Mucosa of rectum (tissue), 2 donors: ENCODE results near the gene ADAMTS3.

Source experiments
- H3K27ac ChIP-seq, 2 donors: one replicate each; pipeline ENCODE4 v1.7.0; 2013; ENCODE audit warnings: inconsistent platforms in 2 of 2, low read depth in 2 of 2, low read length in 2 of 2
- H3K27me3 ChIP-seq, 2 donors: one replicate each; pipeline ENCODE4 v1.7.0; 2013; ENCODE audit warnings: low read length in 2 of 2; ENCODE audit not compliant: control insufficient read depth in 2 of 2, insufficient read depth in 2 of 2
- H3K36me3 ChIP-seq, 2 donors: one replicate each; pipeline ENCODE4 v1.7.0; 2013; ENCODE audit warnings: low read length in 2 of 2; ENCODE audit not compliant: control insufficient read depth in 2 of 2, insufficient read depth in 2 of 2
- H3K4me1 ChIP-seq, 2 donors: one replicate each; pipeline ENCODE4 v1.7.0; 2013; ENCODE audit warnings: low read length in 2 of 2, mild to moderate bottlenecking in 1 of 2; ENCODE audit not compliant: control insufficient read depth in 2 of 2, insufficient read depth in 2 of 2
- H3K4me3 ChIP-seq, 2 donors: one replicate each; pipeline ENCODE4 v1.7.0; 2013; ENCODE audit warnings: low read length in 2 of 2
- H3K9ac ChIP-seq, 2 donors: one replicate each; pipeline ENCODE4 v1.7.0; 2013; ENCODE audit warnings: low read length in 2 of 2, low read depth in 1 of 2, mild to moderate bottlenecking in 1 of 2
- H3K9me3 ChIP-seq, 2 donors: one replicate each; pipeline ENCODE4 v1.7.0; 2013; ENCODE audit warnings: low read length in 2 of 2; ENCODE audit not compliant: control insufficient read depth in 2 of 2
- donor health status: healthy.
- donor health status: Normal muscosa, but diverticular disease.

The ADAMTS3 gene

GRCh38 chr4:72312032-72312650 is 256.9 kb downstream of the ADAMTS3 start:
- H3K9ac ChIP-seq: no peak overlapping the region
- no peak overlapping the region for H3K27ac ChIP-seq
- H3K4me1 ChIP-seq: no peaks in the 10 kb centered on the region
- H3K36me3 ChIP-seq: no peaks in the 10 kb centered on the region
- no peaks in the 10 kb centered on the region for H3K27me3 ChIP-seq
- no peak overlapping the region for H3K4me3 ChIP-seq
- no peaks in the 10 kb centered on the region for H3K9me3 ChIP-seq

- no peak overlapping the region for H3K9ac ChIP-seq
- H3K36me3 ChIP-seq: no peaks in the 10 kb centered on the region
- no peaks in the 10 kb centered on the region for H3K27me3 ChIP-seq
- no peak overlapping the region for H3K27ac ChIP-seq
- H3K4me3 ChIP-seq: no peak overlapping the region
- H3K9me3 ChIP-seq: no peaks in the 10 kb centered on the region
- no peaks in the 10 kb centered on the region for H3K4me1 ChIP-seq
Observed at GRCh38 chr4:72311291-72311690, 257.7 kb downstream of the ADAMTS3 start.

- no peaks in the 10 kb centered on the region for H3K4me1 ChIP-seq
- no peaks in the 10 kb centered on the region for H3K27me3 ChIP-seq
- no peaks in the 10 kb centered on the region for H3K9me3 ChIP-seq
- H3K9ac ChIP-seq: no peak overlapping the region
- H3K27ac ChIP-seq: no peak overlapping the region
- H3K36me3 ChIP-seq: no peaks in the 10 kb centered on the region
- H3K4me3 ChIP-seq: no peak overlapping the region
Observed at GRCh38 chr4:72305620-72306019, 263.4 kb downstream of the ADAMTS3 start.

- H3K9me3 ChIP-seq: no peaks in the 10 kb centered on the region
- H3K9ac ChIP-seq: no peak overlapping the region
- no peak overlapping the region for H3K27ac ChIP-seq
- H3K36me3 ChIP-seq: no peaks in the 10 kb centered on the region
- H3K4me1 ChIP-seq: no peaks in the 10 kb centered on the region
- no peak overlapping the region for H3K4me3 ChIP-seq
- H3K27me3 ChIP-seq: no peaks in the 10 kb centered on the region
Observed at GRCh38 chr4:72305080-72305479, 263.9 kb downstream of the ADAMTS3 start.

GRCh38 chr4:72302981-72303704 is 265.9 kb downstream of the ADAMTS3 start:
- H3K4me1 ChIP-seq: no peaks in the 10 kb centered on the region

GRCh38 chr4:72301759-72302158 is 267.3 kb downstream of the ADAMTS3 start:
- Histone ChIP-seq H3K27me3 (no peaks in the 10 kb centered on the region), H3K9me3 (no peaks in the 10 kb centered on the region), H3K4me3 (no peak overlapping the region), H3K27ac (no peak overlapping the region), H3K9ac (no peak overlapping the region), H3K4me1 (no peaks in the 10 kb centered on the region), H3K36me3 (no peaks in the 10 kb centered on the region)

More at GRCh38 chr4:72302981-72303704, 265.9 kb downstream of the ADAMTS3 start:
- no peak overlapping the region for H3K4me3 ChIP-seq
- no peak overlapping the region for H3K9ac ChIP-seq
- H3K36me3 ChIP-seq: no peaks in the 10 kb centered on the region
- H3K27ac ChIP-seq: no peak overlapping the region
- no peaks in the 10 kb centered on the region for H3K27me3 ChIP-seq
- no peaks in the 10 kb centered on the region for H3K9me3 ChIP-seq

GRCh38 chr4:72300126-72300525 is 268.9 kb downstream of the ADAMTS3 start:
- H3K36me3 ChIP-seq: no peaks in the 10 kb centered on the region
- H3K4me1 ChIP-seq: no peaks in the 10 kb centered on the region
- H3K27ac ChIP-seq: no peak overlapping the region
- no peaks in the 10 kb centered on the region for H3K27me3 ChIP-seq
- no peak overlapping the region for H3K4me3 ChIP-seq
- H3K9me3 ChIP-seq: no peaks in the 10 kb centered on the region
- no peak overlapping the region for H3K9ac ChIP-seq

GRCh38 chr4:72295966-72296557 is 273.0 kb downstream of the ADAMTS3 start:
- Histone ChIP-seq H3K36me3 (no peaks in the 10 kb centered on the region), H3K27me3 (no peaks in the 10 kb centered on the region), H3K27ac (no peak overlapping the region), H3K9ac (no peak overlapping the region), H3K4me1 (no peaks in the 10 kb centered on the region), H3K9me3 (no peaks in the 10 kb centered on the region), H3K4me3 (no peak overlapping the region)

- H3K36me3 ChIP-seq: no peaks in the 10 kb centered on the region
Observed at GRCh38 chr4:72290737-72291136, 278.3 kb downstream of the ADAMTS3 start.

GRCh38 chr4:72286910-72287309 is 282.1 kb downstream of the ADAMTS3 start:
- Histone ChIP-seq H3K9ac (no peak overlapping the region), H3K4me1 (no peaks in the 10 kb centered on the region), H3K27ac (no peak overlapping the region), H3K27me3 (no peaks in the 10 kb centered on the region), H3K4me3 (no peak overlapping the region), H3K36me3 (no peaks in the 10 kb centered on the region), H3K9me3 (no peaks in the 10 kb centered on the region)

More at GRCh38 chr4:72290737-72291136, 278.3 kb downstream of the ADAMTS3 start:
- Histone ChIP-seq H3K9me3 (no peaks in the 10 kb centered on the region), H3K27ac (no peak overlapping the region), H3K27me3 (no peaks in the 10 kb centered on the region), H3K9ac (no peak overlapping the region), H3K4me3 (no peak overlapping the region), H3K4me1 (no peaks in the 10 kb centered on the region)
